GM10248 (cell line): ENCODE data around the gene GTF2B.

Experiments used
- CTCF ChIA-PET: fragments of 300-600 bp; sonication (Branson Sonifier 250); formaldehyde crosslinking; extraction: SDS; loops from one replicate; lab custom pipeline; 2021; ENCODE audit warnings: antibody characterized with exemption; lab: Yijun Ruan, JAX
- POLR2A ChIA-PET: fragments of 350-650 bp; sonication (Branson Sonifier 250); formaldehyde crosslinking; extraction: SDS; loops from one replicate; lab custom pipeline; 2020; ENCODE audit warnings: antibody characterized with exemption; lab: Yijun Ruan, JAX
- DNase-seq: peaks from one replicate; pipeline ENCODE4 v3.0.0; 2012; ENCODE audit errors: extremely low spot score
- TF ChIP-seq, protein P1 (sequence below): IDR thresholded peaks from 2 replicates; pipeline ENCODE4 v1.5.1; 2012; ENCODE audit warnings: mild to moderate bottlenecking, low read depth; ENCODE audit errors: extremely low read depth, missing control alignments, control extremely low read depth

The GTF2B gene

DNA sequence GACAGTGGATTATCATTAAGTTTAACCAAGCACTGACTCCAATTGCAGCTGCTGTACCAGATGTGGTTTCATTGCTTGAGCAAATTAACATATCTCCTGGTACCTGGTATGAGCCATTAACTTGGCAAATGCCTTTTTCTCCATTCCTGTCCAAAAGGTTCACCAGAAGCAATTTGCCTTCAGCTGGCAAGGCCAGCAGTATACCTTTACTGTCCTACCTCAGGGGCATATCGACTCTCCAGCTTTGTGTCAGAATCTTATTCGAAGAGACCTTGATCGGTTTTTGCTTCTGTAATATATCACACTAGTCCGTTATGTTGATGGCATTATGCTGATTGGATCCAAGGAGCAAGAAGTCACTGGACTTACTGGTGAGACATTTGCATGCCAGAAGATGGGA, 9.5 kb upstream of the GTF2B start:
- ChIA-PET CTCF (interaction anchor here (2.3 kb wide), 1 partner anchor 11 kb away, joined by 6 read pairs; no protein-coding TSS in a partner anchor), POLR2A (interaction anchor here (0.6 kb wide), 1 partner anchor 1572 kb away, joined by 6 read pairs; no protein-coding TSS in a partner anchor)
- TF ChIP-seq, protein P1, sequence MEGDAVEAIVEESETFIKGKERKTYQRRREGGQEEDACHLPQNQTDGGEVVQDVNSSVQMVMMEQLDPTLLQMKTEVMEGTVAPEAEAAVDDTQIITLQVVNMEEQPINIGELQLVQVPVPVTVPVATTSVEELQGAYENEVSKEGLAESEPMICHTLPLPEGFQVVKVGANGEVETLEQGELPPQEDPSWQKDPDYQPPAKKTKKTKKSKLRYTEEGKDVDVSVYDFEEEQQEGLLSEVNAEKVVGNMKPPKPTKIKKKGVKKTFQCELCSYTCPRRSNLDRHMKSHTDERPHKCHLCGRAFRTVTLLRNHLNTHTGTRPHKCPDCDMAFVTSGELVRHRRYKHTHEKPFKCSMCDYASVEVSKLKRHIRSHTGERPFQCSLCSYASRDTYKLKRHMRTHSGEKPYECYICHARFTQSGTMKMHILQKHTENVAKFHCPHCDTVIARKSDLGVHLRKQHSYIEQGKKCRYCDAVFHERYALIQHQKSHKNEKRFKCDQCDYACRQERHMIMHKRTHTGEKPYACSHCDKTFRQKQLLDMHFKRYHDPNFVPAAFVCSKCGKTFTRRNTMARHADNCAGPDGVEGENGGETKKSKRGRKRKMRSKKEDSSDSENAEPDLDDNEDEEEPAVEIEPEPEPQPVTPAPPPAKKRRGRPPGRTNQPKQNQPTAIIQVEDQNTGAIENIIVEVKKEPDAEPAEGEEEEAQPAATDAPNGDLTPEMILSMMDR: no peak
- no peak for DNase-seq

DNA sequence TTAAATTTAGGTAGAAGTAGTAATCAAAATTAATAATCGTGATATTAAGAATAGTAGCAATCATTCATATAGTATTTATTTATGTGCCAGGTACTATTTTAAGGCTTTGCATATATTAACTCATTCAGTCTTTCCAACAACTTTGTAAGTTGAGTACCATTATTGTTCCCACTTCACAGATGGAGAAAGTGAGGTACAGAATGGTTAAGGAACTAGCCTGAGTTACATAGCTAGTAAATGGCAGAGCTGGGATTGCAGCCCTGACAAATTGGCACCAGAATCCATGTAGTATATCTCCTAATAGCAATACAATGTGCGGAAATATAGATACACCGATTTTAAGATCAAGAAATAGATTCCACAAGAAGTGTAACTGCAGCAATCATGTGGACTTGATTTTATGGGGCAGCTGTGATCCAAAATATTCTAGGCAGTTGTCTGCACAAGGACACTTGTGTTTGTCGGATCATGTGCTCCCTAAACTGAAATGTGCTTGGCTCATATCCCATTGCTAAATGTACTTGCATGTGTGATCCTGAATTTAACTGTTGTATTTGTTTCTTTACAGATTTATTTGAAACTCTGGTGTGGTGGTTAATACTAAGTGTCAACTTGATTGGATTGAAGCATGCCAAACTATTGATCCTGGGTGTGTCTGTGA, 5.8 kb upstream of the GTF2B start:
- TF ChIP-seq, protein P1: no peak
- CTCF ChIA-PET: interaction anchor here (1.8 kb wide), 1 partner anchor 20 kb away, joined by 5 read pairs; no protein-coding TSS in a partner anchor
- POLR2A ChIA-PET: no interaction called here
- DNase-seq: no peak

DNA sequence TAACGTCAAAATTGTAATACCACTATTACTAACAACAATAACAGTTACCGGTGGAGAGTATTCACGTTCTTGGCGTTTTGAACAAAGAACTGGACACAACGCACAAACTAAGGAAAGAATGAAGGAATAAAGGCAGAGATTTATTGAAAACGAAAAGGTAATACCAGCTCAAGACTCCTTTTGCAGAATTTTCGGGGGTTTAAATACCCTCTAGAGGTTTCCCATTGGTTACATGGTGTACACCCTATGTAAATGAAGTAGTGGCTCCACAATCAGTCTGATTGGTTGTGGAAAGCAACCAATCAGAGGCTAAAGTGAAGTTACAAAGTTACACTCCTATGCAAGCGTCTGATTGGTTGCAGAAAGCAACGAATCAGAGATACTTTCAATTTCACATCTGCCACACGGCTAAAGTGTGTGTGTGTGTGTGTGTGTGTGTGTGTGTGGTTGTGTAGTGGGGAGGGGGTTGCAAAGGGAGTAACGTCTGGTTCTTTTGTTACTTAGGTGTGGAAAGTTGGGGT, 1.1 kb upstream of the GTF2B start:
- TF ChIP-seq, protein P1: no peak
- no peak for DNase-seq
- POLR2A ChIA-PET: interaction anchor here (0.7 kb wide), 1 partner anchor 117 kb away, joined by 3 read pairs; no protein-coding TSS in a partner anchor
- CTCF ChIA-PET: interaction anchor here (1.0 to 6.1 kb wide), 2 partner anchors 14 to 129 kb away, joined by 3 to 67 read pairs; no protein-coding TSS in a partner anchor

DNA sequence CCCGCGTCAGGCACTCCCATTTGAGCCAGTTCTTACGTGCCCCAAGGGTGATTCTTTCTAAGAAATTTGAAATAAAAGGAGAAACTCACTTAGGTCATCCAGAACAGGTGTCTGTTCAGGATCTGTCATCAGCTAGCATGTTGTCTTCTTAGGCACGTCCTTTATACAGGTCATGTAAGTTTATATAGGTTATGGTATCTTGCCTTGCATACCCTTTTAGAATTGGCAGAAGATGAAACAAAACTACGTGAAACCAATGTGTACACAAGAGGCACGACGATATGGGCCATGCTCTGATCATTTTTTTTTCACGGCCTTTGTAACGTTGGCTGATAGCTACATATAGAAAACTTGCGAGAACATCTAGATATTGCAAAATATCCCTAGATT, 579 bp upstream of the GTF2B start:
- no peak for DNase-seq
- ChIA-PET CTCF (interaction anchor here (1.0 to 6.1 kb wide), 2 partner anchors 14 to 130 kb away, joined by 3 to 67 read pairs; no protein-coding TSS in a partner anchor), POLR2A (interaction anchor here (0.6 to 2.0 kb wide), 12 partner anchors 9 to 564 kb away, joined by 3 to 8 read pairs (median 4); partner anchors contain the start of gene PKN2)
- TF ChIP-seq, protein P1: no peak

DNA sequence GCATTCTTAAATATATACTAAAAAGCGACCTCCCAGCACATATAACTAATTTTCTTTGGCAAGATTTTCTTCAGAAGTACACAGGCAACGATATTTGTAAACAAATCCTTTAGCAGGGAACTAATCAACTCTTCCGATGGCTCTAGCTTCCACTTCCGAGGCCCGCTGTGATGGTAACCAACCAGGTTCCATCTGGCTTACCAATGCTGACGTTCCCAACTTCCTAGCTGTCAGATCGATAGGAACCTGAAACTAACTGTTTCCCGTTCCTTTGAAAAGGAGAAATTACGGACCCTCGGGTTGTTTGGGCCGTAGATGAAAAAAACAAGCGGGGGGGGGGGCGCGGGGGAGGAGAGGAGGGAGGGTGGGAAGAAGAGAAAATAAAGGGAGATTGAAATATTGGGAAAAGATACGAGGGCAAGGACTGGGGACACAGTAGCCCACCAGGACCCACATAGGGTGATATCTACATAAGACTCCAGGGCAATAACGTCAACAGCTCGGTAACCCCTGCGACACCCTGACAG, 513 bp downstream of the GTF2B start:
- ChIA-PET CTCF (interaction anchor here (6.1 kb wide), 1 partner anchor 13 kb away, joined by 67 read pairs; no protein-coding TSS in a partner anchor), POLR2A (interaction anchor here (0.6 to 2.0 kb wide), 11 partner anchors 8 to 1919 kb away, joined by 3 to 8 read pairs (median 4); partner anchors contain the start of gene PKN2)
- TF ChIP-seq, protein P1: no peak
- peak; percentile 26 for DNase-seq

DNA sequence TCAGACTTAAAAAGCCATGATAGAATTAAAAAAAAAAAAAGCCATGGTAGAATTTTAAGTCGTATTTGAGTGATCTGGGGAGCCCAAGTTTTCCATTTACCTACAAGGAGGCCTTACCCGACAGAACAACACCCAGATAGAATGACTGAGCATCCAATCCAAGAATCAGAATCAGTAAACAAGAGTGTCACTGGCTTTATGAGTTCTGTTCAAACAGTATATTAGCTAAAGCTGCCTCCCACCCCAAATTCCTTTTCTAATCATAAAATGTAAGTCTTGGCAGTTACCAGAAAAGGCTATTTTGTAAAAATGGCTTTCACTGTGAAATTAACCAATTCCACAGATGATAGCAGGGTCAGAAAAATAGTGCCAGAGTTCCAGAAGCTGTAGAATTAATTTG, 1.2 kb downstream of the GTF2B start:
- DNase-seq: no peak
- CTCF ChIA-PET: interaction anchor here (1.7 to 6.1 kb wide), 2 partner anchors 9 to 12 kb away, joined by 6 to 67 read pairs; no protein-coding TSS in a partner anchor
- POLR2A ChIA-PET: interaction anchor here (0.6 to 2.0 kb wide), 6 partner anchors 10 to 206 kb away, joined by 3 to 8 read pairs (median 6); partner anchors contain the start of gene PKN2
- TF ChIP-seq, protein P1: no peak
